Adipocyte (in vitro differentiated cells): ENCODE measurements around the gene TNNI3K.
A peak's percentile ranks its signal among the peaks of the same experiment; 100 is the strongest.

ENCODE experiments used
- DNase-seq: peaks from one replicate; pipeline ENCODE4 v3.0.0-alpha.2; 2015; ENCODE audit warnings: low read depth
- H3K27me3 ChIP-seq: replicated peaks from 2 replicates; pipeline ENCODE4 v1.7.0; 2013; ENCODE audit warnings: mild to moderate bottlenecking, low read length, moderate library complexity; ENCODE audit not compliant: control insufficient read depth, insufficient read depth
- H3K36me3 ChIP-seq: 2 replicates; pipeline ENCODE4 v1.7.0; 2013; ENCODE audit warnings: low read length, mild to moderate bottlenecking, moderate library complexity; ENCODE audit not compliant: control insufficient read depth, insufficient read depth, severe bottlenecking
- H3K4me1 ChIP-seq: 2 replicates; pipeline ENCODE4 v1.7.0; 2013; ENCODE audit warnings: mild to moderate bottlenecking, low read length, moderate library complexity; ENCODE audit not compliant: control insufficient read depth, insufficient read depth
- H3K4me3 ChIP-seq: 2 replicates; pipeline ENCODE4 v1.7.0; 2013; ENCODE audit warnings: mild to moderate bottlenecking, low read length, moderate library complexity
- H3K9ac ChIP-seq: 2 replicates; pipeline ENCODE4 v1.7.0; 2013; ENCODE audit warnings: mild to moderate bottlenecking, low read length, moderate library complexity
- H3K9me3 ChIP-seq: 2 replicates; pipeline ENCODE4 v1.7.0; 2013; ENCODE audit warnings: mild to moderate bottlenecking, low read length, moderate library complexity; ENCODE audit not compliant: control insufficient read depth

The TNNI3K gene

GRCh38 chr1:74395571-74395970 is 160.4 kb downstream of the TNNI3K start:
- Histone ChIP-seq H3K27me3 (no peaks in the 10 kb centered on the region), H3K9ac (no peak overlapping the region), H3K9me3 (no peaks in the 10 kb centered on the region), H3K4me1 (peaks cover 7% of the 10 kb centered on the region), H3K4me3 (no peak overlapping the region), H3K36me3 (no peaks in the 10 kb centered on the region)
- DNase-seq: peak; percentile 8

GRCh38 chr1:74396462-74396861 is 161.3 kb downstream of the TNNI3K start:
- Histone ChIP-seq H3K27me3 (no peaks in the 10 kb centered on the region), H3K4me1 (peaks cover 7% of the 10 kb centered on the region), H3K9ac (no peak overlapping the region), H3K36me3 (no peaks in the 10 kb centered on the region), H3K4me3 (no peak overlapping the region), H3K9me3 (no peaks in the 10 kb centered on the region)
- no peak for DNase-seq

- H3K9ac ChIP-seq: no peak overlapping the region
- peaks cover 7% of the 10 kb centered on the region for H3K4me1 ChIP-seq
- no peaks in the 10 kb centered on the region for H3K9me3 ChIP-seq
- H3K27me3 ChIP-seq: no peaks in the 10 kb centered on the region
- H3K36me3 ChIP-seq: no peaks in the 10 kb centered on the region
- no peak overlapping the region for H3K4me3 ChIP-seq
- DNase-seq: no peak
Measured at GRCh38 chr1:74396933-74397332, 161.7 kb downstream of the TNNI3K start.

- Histone ChIP-seq H3K36me3 (no peaks in the 10 kb centered on the region), H3K9me3 (no peaks in the 10 kb centered on the region), H3K9ac (no peak overlapping the region), H3K27me3 (no peaks in the 10 kb centered on the region), H3K4me3 (no peak overlapping the region), H3K4me1 (peaks cover 7% of the 10 kb centered on the region)
- DNase-seq: no peak
Measured at GRCh38 chr1:74399249-74399648, 164.1 kb downstream of the TNNI3K start.

GRCh38 chr1:74402873-74403272 is 167.7 kb downstream of the TNNI3K start:
- Histone ChIP-seq H3K27me3 (no peaks in the 10 kb centered on the region), H3K9me3 (no peaks in the 10 kb centered on the region), H3K4me3 (no peak overlapping the region), H3K4me1 (no peaks in the 10 kb centered on the region), H3K36me3 (no peaks in the 10 kb centered on the region), H3K9ac (no peak overlapping the region)
- DNase-seq: no peak

GRCh38 chr1:74403606-74404005 is 168.4 kb downstream of the TNNI3K start:
- no peak for DNase-seq
- H3K4me3 ChIP-seq: no peak overlapping the region
- H3K4me1 ChIP-seq: no peaks in the 10 kb centered on the region

GRCh38 chr1:74406759-74407158 is 171.6 kb downstream of the TNNI3K start:
- DNase-seq: no peak
- no peaks in the 10 kb centered on the region for H3K27me3 ChIP-seq

More at GRCh38 chr1:74403606-74404005, 168.4 kb downstream of the TNNI3K start:
- Histone ChIP-seq H3K27me3 (no peaks in the 10 kb centered on the region), H3K9ac (no peak overlapping the region), H3K36me3 (no peaks in the 10 kb centered on the region), H3K9me3 (no peaks in the 10 kb centered on the region)

GRCh38 chr1:74407902-74408301 is 172.7 kb downstream of the TNNI3K start:
- no peak for DNase-seq
- Histone ChIP-seq H3K4me1 (no peaks in the 10 kb centered on the region), H3K4me3 (no peak overlapping the region), H3K9me3 (no peaks in the 10 kb centered on the region), H3K9ac (no peak overlapping the region), H3K27me3 (no peaks in the 10 kb centered on the region), H3K36me3 (no peaks in the 10 kb centered on the region)

More at GRCh38 chr1:74406759-74407158, 171.6 kb downstream of the TNNI3K start:
- Histone ChIP-seq H3K36me3 (no peaks in the 10 kb centered on the region), H3K4me1 (no peaks in the 10 kb centered on the region), H3K4me3 (no peak overlapping the region), H3K9me3 (no peaks in the 10 kb centered on the region), H3K9ac (no peak overlapping the region)

GRCh38 chr1:74412244-74412643 is 177.1 kb downstream of the TNNI3K start:
- DNase-seq: no peak
- no peaks in the 10 kb centered on the region for H3K27me3 ChIP-seq
- no peak overlapping the region for H3K4me3 ChIP-seq
- H3K9ac ChIP-seq: no peak overlapping the region
- no peaks in the 10 kb centered on the region for H3K36me3 ChIP-seq
- no peaks in the 10 kb centered on the region for H3K9me3 ChIP-seq
- H3K4me1 ChIP-seq: no peaks in the 10 kb centered on the region

- no peaks in the 10 kb centered on the region for H3K27me3 ChIP-seq
- H3K4me1 ChIP-seq: no peaks in the 10 kb centered on the region
- H3K4me3 ChIP-seq: no peak overlapping the region
- H3K9me3 ChIP-seq: no peaks in the 10 kb centered on the region
- no peaks in the 10 kb centered on the region for H3K36me3 ChIP-seq
- H3K9ac ChIP-seq: no peak overlapping the region
- DNase-seq: no peak
Measured at GRCh38 chr1:74415935-74416334, 180.7 kb downstream of the TNNI3K start.

- no peak for DNase-seq
- Histone ChIP-seq H3K27me3 (no peaks in the 10 kb centered on the region), H3K4me3 (no peak overlapping the region), H3K9ac (no peak overlapping the region), H3K36me3 (no peaks in the 10 kb centered on the region), H3K9me3 (no peaks in the 10 kb centered on the region), H3K4me1 (no peaks in the 10 kb centered on the region)
Measured at GRCh38 chr1:74419611-74420010, 184.4 kb downstream of the TNNI3K start.

GRCh38 chr1:74420467-74420866 is 185.3 kb downstream of the TNNI3K start:
- no peaks in the 10 kb centered on the region for H3K27me3 ChIP-seq
- no peak for DNase-seq
- no peaks in the 10 kb centered on the region for H3K9me3 ChIP-seq
- no peaks in the 10 kb centered on the region for H3K36me3 ChIP-seq
- H3K4me3 ChIP-seq: no peak overlapping the region
- no peak overlapping the region for H3K9ac ChIP-seq
- H3K4me1 ChIP-seq: no peaks in the 10 kb centered on the region
